22Rv1 (cell line): ENCODE measurements around the gene NMU.

ENCODE experiments used
- H3K27ac ChIP-seq: fragments of 450-650 bp; 2 replicates; pipeline ENCODE4 v1.5.1; 2017
- CTCF ChIP-seq: fragments of 450-650 bp; IDR thresholded peaks from 2 replicates; pipeline ENCODE4 v1.5.1; 2017; ENCODE audit warnings: mild to moderate bottlenecking
- ZFX ChIP-seq: fragments of 450-650 bp; IDR thresholded peaks from 2 replicates; pipeline ENCODE4 v1.6.1; 2017; ENCODE audit warnings: antibody characterized with exemption, borderline replicate concordance

NMU gene

GRCh38 chr4:55545641-55546505, 90.2 kb downstream of the NMU start:
- TF ChIP-seq CTCF (no peak), ZFX (no peak)
- H3K27ac ChIP-seq, result peak overlapping the region; percentile 81
